ENCODE measurements around the gene HSD17B11.
"Not testable (repeated sequence)": the region's sequence is repeated elsewhere in the genome, so short reads cannot be mapped to it uniquely, and the experiment has no call there.

HSD17B11 gene

GRCh38 chr4:87390891-87391575 lies at the start of gene HSD17B11:
HSD17B11 (minus strand) TSS chr4:87391188; CDS start chr4:87391070, 118 bp downstream.
- peak; percentile 35 to 90 (median 78) for DNase-seq

- no peak for DNase-seq
Observed at GRCh38 chr4:87433342-87433741, 42.4 kb upstream of the HSD17B11 start.

GRCh38 chr4:87430038-87430437 lies 39.0 kb upstream of the HSD17B11 start:
- no peak for DNase-seq

GRCh38 chr4:87428979-87429378 lies 38.0 kb upstream of the HSD17B11 start:
- no peak for DNase-seq

GRCh38 chr4:87427518-87427868 lies 36.5 kb upstream of the HSD17B11 start:
- no peak for DNase-seq

- no peak for DNase-seq
Observed at GRCh38 chr4:87426865-87427517, 36.0 kb upstream of the HSD17B11 start.

- DNase-seq, result no peak
Observed at GRCh38 chr4:87425711-87426110, 34.7 kb upstream of the HSD17B11 start.

GRCh38 chr4:87424099-87424543 lies 33.1 kb upstream of the HSD17B11 start:
- DNase-seq, result not testable (repeated sequence)

GRCh38 chr4:87423317-87424098 lies 32.5 kb upstream of the HSD17B11 start:
- DNase-seq, result no peak

GRCh38 chr4:87422104-87423052 lies 31.4 kb upstream of the HSD17B11 start, which contains the start of gene NUDT9:
NUDT9 (plus strand) TSS chr4:87422573; CDS start chr4:87422906, 333 bp downstream.
- peak; percentile 23 to 97 (median 88) for DNase-seq

- no peak for DNase-seq
Observed at GRCh38 chr4:87420276-87420830, 29.4 kb upstream of the HSD17B11 start.

GRCh38 chr4:87419578-87420249 lies 28.7 kb upstream of the HSD17B11 start:
- no peak for DNase-seq

- DNase-seq, result not testable (repeated sequence)
Observed at GRCh38 chr4:87418410-87418809, 27.4 kb upstream of the HSD17B11 start.

GRCh38 chr4:87416965-87417364 lies 26.0 kb upstream of the HSD17B11 start:
- DNase-seq, result no peak

GRCh38 chr4:87414816-87415215 lies 23.8 kb upstream of the HSD17B11 start:
- DNase-seq, result no peak

GRCh38 chr4:87410679-87411078 lies 19.7 kb upstream of the HSD17B11 start:
- DNase-seq, result no peak

- no peak for DNase-seq
Observed at GRCh38 chr4:87410157-87410556, 19.2 kb upstream of the HSD17B11 start.

GRCh38 chr4:87409420-87409939 lies 18.5 kb upstream of the HSD17B11 start:
- DNase-seq, result no peak

- DNase-seq, result not testable (repeated sequence)
Observed at GRCh38 chr4:87406902-87407301, 15.9 kb upstream of the HSD17B11 start.

- DNase-seq, result no peak
Observed at GRCh38 chr4:87406462-87406861, 15.5 kb upstream of the HSD17B11 start.
